Measurements from ENCODE around the gene KRT75.

KRT75 gene

GRCh38 chr12:52439420-52439819 is 5.2 kb upstream of the KRT75 start:
- no peak for DNase-seq

- no peak for DNase-seq
Measured at GRCh38 chr12:52438305-52439301, 4.4 kb upstream of the KRT75 start.

- DNase-seq: no peak
Measured at GRCh38 chr12:52437508-52437907, 3.3 kb upstream of the KRT75 start.

DNA sequence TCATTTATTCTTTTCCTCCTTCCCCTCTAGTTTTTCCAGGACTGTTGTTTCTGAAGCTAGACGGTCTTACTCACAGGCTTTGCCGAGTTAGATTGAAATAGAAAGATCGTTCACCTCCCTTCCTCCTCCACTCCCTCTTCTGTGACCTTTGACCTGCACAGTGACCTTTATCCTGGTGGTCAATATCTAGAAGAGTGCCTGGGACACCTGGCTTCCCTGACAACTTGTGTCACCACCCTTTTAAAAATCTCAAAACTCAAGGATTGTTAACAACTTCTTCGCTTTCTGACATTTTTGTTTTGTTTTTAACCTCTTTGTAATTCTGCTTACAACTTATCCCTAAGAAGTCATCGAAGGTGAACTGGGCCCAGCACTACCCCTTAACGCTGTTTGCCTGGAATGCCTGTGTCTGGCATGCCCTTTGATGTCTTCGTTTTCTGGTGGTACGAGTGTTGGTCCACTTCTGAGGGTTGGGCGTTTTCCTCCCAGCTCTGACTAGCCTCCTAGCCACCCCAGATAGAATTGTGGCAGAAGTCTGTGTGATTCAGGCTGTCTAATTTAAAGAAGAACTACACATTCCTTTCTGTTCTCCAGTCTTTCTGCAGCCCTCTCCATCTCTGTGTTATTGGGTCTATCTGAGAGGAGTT is 2.8 kb upstream of the KRT75 start:
- DNase-seq: no peak

- peak; percentile 6 for DNase-seq
Measured at GRCh38 chr12:52436000-52436827, 2.0 kb upstream of the KRT75 start.

GRCh38 chr12:52435659-52435999 is 1.5 kb upstream of the KRT75 start:
- no peak for DNase-seq

- DNase-seq: no peak
Measured at GRCh38 chr12:52434760-52435530, 774 bp upstream of the KRT75 start.

GRCh38 chr12:52433501-52434080 is 580 bp downstream of the KRT75 start:
- no peak for DNase-seq

DNA sequence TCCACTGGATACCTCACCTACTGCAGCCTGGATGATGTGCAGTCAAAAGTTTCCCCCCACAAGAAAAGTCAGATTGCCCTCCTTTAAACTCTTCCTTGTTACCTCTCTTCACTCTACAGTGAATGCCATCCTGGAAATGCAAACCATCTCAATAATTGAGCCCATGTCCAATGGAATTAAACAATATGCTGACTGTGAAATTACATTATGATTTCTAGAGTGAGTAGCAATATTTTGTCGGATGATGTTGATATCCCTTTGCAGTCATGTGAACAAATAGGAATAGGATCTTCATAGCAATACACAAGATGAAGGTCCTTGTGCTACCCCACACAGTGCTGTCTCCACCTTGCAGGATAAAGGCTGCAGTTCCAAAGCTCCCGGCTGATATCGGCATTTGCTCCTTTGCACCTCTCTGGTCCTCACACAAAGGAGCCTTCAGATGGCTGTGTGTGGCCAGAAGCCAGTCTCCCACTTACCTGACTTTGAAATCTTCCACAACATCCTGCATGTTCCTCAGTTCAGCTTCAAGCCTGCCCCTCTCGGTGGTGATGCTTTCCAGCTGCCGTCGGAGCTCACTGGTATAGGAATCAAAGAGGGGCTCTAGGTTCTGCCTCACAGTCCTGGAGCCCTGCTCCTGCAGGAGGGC is 1.5 kb downstream of the KRT75 start:
- no peak for DNase-seq

DNA sequence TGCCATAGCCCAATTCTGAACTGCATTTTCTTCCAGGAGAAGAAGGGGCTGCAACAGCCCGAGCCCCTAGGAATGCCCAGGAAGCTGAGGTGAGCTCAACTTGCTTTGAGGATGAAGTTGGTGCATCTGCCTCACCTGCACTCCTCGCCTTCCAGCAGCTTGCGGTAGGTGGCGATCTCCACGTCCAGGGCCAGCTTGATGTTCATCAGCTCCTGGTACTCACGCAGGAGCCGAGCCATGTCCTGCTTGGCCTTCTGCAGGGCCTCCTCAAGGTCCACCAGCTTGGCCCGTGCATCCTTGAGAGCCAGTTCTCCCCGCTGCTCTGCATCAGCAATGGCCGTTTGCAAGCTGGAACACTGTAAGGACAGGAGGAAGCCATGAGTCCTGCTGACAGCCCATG is 6.0 kb downstream of the KRT75 start:
- no peak for DNase-seq

DNA sequence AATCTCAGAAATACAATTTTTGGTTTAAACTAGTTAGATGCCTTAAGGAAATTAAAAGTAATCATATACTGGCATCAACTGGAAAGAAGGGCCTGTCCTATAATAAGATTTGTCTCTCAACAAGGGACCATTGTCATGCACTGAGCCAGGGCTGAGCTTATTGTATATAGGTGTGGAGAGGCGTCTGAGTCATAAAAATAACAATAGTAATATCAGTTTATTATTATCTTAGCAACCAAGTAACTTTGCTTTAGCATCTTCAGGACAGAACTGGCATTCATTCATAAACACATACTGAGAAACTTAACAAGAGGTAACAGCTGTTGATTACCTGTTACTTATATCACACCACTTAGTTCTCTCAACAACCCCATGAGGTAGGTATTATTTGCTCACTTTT is 7.1 kb downstream of the KRT75 start:
- no peak for DNase-seq

DNA sequence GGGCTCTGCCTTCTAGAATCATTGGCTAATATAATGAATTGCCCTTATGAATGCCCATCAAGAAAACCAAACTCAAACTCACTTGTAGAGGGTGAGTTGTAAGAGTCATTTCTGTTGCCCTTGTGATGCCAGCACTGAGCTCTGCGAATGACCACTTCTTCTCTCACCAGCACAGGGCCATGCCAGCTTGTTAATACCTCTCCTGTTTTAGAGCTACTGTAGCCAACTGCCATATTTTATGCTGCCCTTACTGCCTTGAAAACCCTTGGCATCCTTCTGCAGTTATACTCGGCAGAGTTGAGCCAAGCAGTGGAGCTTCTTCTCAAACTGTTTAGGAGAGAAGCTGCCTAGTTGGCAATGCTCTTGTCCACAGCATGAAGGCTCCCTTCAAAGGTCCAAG is 8.1 kb downstream of the KRT75 start:
- DNase-seq: no peak

DNA sequence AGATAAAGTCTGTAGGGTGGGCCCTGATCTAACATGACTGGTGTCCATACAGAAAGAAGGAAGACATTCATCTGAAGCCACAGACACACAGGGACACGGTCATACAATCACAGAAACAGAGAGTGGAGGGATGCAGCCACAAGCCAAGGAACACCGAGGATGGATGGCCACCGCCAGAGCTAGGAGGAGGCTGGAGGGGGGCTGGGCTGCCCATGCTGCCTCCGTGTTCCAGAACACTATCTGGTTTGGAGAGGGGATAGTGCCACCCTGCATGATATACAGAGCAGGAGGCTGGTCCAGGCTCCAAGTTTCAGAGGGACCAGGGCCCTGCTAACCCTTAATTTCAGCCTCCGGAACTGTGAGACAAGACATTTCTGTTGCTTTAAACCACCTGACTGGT is 8.7 kb downstream of the KRT75 start:
- no peak for DNase-seq

GRCh38 chr12:52423661-52424500 is 10.3 kb downstream of the KRT75 start:
- DNase-seq: peak; percentile 14

DNA sequence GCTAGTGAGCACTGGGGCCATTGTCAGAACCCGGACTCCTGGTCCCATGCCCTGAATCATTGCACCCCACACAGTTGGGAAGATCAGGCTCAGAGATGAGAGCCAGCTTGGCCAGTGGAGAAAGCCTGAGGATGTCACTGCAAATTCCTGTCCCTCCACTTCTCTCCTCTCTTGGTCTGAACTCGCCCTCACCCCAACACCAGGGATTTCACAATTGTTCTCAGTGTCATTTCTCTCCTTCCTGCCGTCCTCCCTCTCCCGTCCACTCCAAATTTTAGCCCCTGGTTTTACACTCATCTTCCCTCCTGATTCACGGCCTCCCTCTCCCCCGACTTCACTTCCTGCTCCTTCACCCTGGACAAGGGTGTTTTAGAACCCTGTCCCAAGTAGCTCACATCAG is 11.1 kb downstream of the KRT75 start:
- DNase-seq: no peak

- no peak for DNase-seq
Measured at GRCh38 chr12:52419656-52420055, 14.5 kb downstream of the KRT75 start.

DNA sequence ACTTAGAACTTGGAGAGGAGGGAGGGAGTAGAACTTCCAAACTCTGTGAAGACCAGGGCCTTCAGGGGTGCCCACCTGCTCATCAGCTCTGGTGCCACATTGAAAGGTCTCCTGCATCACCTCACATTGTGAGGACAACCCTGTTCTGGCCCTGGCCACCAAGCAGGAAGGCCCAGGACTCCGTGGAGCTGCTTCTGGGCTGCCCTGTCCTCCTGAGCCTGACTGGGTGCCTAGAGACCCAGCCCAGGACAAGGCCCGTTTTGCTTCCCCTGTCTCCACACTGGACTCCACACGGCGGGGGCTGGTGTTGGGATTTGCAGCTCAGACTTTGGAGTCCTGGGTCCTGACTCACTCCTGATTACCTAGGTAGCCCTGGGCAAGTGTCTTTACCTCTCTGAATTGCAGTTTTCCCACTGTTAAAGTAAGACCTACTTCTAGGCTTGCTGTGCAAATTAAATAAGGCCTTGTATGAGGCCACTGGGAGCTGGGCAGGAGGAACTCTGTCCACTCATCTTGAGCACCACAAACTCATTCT is 15.5 kb downstream of the KRT75 start:
- no peak for DNase-seq

DNA sequence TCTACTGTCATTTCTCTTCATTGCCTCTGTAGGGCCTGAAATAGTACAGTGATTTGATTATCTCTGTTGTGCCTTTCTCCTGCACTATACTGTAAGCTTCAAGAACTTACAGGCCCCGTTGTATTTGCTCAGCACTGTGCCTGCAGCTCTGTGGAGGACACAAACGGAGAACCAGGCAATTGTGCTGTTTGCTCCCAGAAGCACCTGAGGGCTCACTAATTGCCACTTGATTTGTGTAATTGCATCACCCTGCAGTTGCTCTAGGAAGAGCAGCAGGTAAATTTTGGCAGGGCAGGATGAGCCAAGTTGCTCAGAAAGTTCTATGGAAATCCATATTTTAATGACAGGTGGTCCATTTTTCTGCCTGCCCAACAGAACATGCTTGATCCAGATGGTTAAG is 16.4 kb downstream of the KRT75 start:
- peak; percentile 48 for DNase-seq

DNA sequence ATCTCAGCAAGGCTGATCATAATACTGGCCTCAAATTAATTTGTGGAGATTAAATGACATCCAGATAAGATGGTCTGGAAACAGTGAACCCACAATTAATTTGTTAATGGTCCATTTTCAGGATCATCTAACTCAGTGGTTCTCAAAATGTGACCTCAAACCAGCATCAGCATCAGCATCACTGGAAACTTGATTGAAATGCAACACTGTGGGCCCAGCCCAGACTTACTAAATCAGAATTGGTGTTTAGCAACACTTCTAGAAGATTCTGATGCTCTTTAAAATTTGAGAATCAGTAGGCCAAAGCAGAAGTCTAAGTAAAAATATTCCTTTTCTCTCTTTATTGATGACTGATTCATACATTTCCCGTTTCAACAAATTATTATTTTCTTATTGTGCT is 17.4 kb downstream of the KRT75 start:
- DNase-seq: no peak
